HEK293 (cell line): ENCODE results near the gene PSME1.

Source experiments
- CTCF ChIA-PET: fragments of 350-600 bp; formaldehyde crosslinking; extraction: SDS; loops from one replicate; lab custom pipeline; 2021; ENCODE audit warnings: antibody characterized with exemption; lab: Yijun Ruan, JAX
- POLR2A ChIA-PET: fragments of 300-600 bp; formaldehyde crosslinking; extraction: SDS; loops from one replicate; lab custom pipeline; 2020; ENCODE audit warnings: antibody characterized with exemption, inconsistent platforms; lab: Yijun Ruan, JAX
- H3K27ac ChIP-seq: fragments of 200-500 bp; sonication (Bioruptor generic); 2 replicates; pipeline ENCODE4 v1.5.1; 2014; ENCODE audit warnings: low read depth, low read length, control low read depth, inconsistent platforms; ENCODE audit errors: extremely low read depth
- H3K36me3 ChIP-seq, 2 experiments: fragments of 200-500 bp in 1 of 2; sonication (Bioruptor generic) in 1 of 2; 1 replicate in 1 of 2; 2 replicates in 1 of 2; pipeline ENCODE4 v1.5.1; 2014 to 2017; ENCODE audit warnings: inconsistent platforms in 2 of 2, low read length in 2 of 2; ENCODE audit not compliant: control insufficient read depth in 2 of 2, insufficient read depth in 1 of 2
- H3K4me1 ChIP-seq: fragments of 200-500 bp; sonication (Bioruptor generic); 2 replicates; pipeline ENCODE4 v1.5.1; 2014; ENCODE audit warnings: mild to moderate bottlenecking, low read length, inconsistent platforms; ENCODE audit not compliant: control insufficient read depth, insufficient read depth
- H3K4me3 ChIP-seq: 2 replicates; pipeline ENCODE4 v1.5.1; 2011; ENCODE audit warnings: low read depth, mild to moderate bottlenecking, control low read depth, low read length, moderate library complexity
- H3K9me3 ChIP-seq: fragments of 200-500 bp; sonication (Bioruptor generic); 2 replicates; pipeline ENCODE4 v1.5.1; 2014; ENCODE audit warnings: low read depth, low read length, inconsistent platforms; ENCODE audit not compliant: control insufficient read depth, insufficient read depth
- MZF1 ChIP-seq: fragments of 450-650 bp; formaldehyde crosslinking; IDR thresholded peaks from 2 replicates; pipeline ENCODE4 v1.5.1; 2017; ENCODE audit warnings: missing biosample characterization, missing genetic modification characterization, borderline replicate concordance
- SALL2 ChIP-seq: fragments of 450-650 bp; formaldehyde crosslinking; IDR thresholded peaks from 2 replicates; pipeline ENCODE4 v1.5.0; 2017; ENCODE audit warnings: missing biosample characterization, mild to moderate bottlenecking, missing genetic modification characterization, borderline replicate concordance
- WT1 ChIP-seq: fragments of 450-650 bp; formaldehyde crosslinking; IDR thresholded peaks from 2 replicates; pipeline ENCODE4 v1.5.1; 2016; ENCODE audit warnings: missing biosample characterization, missing genetic modification characterization
- ZBTB1 ChIP-seq: fragments of 450-650 bp; formaldehyde crosslinking; IDR thresholded peaks from 2 replicates; pipeline ENCODE4 v1.5.1; 2016; ENCODE audit warnings: missing biosample characterization, missing genetic modification characterization
- ZBTB20 ChIP-seq: fragments of 450-650 bp; formaldehyde crosslinking; IDR thresholded peaks from 2 replicates; pipeline ENCODE4 v1.5.1; 2016; ENCODE audit warnings: missing biosample characterization, missing genetic modification characterization
- ZBTB44 ChIP-seq: fragments of 450-650 bp; IDR thresholded peaks from 2 replicates; pipeline ENCODE4 v1.5.1; 2018; ENCODE audit warnings: missing biosample characterization, mild to moderate bottlenecking, missing genetic modification characterization
- ZNF132 ChIP-seq: fragments of 450-650 bp; formaldehyde crosslinking; IDR thresholded peaks from 2 replicates; pipeline ENCODE4 v1.5.1; 2017; ENCODE audit warnings: missing biosample characterization, missing genetic modification characterization, borderline replicate concordance
- ZNF174 ChIP-seq: fragments of 450-650 bp; formaldehyde crosslinking; IDR thresholded peaks from 2 replicates; pipeline ENCODE4 v1.5.0; 2017; ENCODE audit warnings: missing biosample characterization, mild to moderate bottlenecking, missing genetic modification characterization
- ZNF19 ChIP-seq: fragments of 450-650 bp; formaldehyde crosslinking; IDR thresholded peaks from 2 replicates; pipeline ENCODE4; 2016; ENCODE audit warnings: missing biosample characterization, missing genetic modification characterization, low read depth
- ZNF223 ChIP-seq: fragments of 450-650 bp; formaldehyde crosslinking; IDR thresholded peaks from 2 replicates; pipeline ENCODE4 v1.5.1; 2016; ENCODE audit warnings: missing biosample characterization, missing genetic modification characterization
- ZNF23 ChIP-seq: fragments of 450-650 bp; formaldehyde crosslinking; IDR thresholded peaks from 2 replicates; pipeline ENCODE4 v1.5.1; 2016; ENCODE audit warnings: missing biosample characterization, missing genetic modification characterization, borderline replicate concordance
- ZNF266 ChIP-seq: fragments of 450-650 bp; formaldehyde crosslinking; IDR thresholded peaks from 2 replicates; pipeline ENCODE4 v1.5.1; 2016; ENCODE audit warnings: missing biosample characterization, missing genetic modification characterization, low read depth
- ZNF350 ChIP-seq: fragments of 450-650 bp; formaldehyde crosslinking; IDR thresholded peaks from 2 replicates; pipeline ENCODE4 v1.5.0; 2017; ENCODE audit warnings: missing biosample characterization, mild to moderate bottlenecking, missing genetic modification characterization
- ZNF423 ChIP-seq: fragments of 450-650 bp; formaldehyde crosslinking; IDR thresholded peaks from 2 replicates; pipeline ENCODE4 v1.5.1; 2016; ENCODE audit warnings: missing biosample characterization, missing genetic modification characterization
- ZNF426 ChIP-seq: fragments of 450-650 bp; formaldehyde crosslinking; IDR thresholded peaks from 2 replicates; pipeline ENCODE4 v1.5.1; 2017; ENCODE audit warnings: missing biosample characterization, missing genetic modification characterization, mild to moderate bottlenecking, inconsistent platforms, moderate library complexity
- ZNF600 ChIP-seq: fragments of 450-650 bp; formaldehyde crosslinking; IDR thresholded peaks from 2 replicates; pipeline ENCODE4 v1.5.1; 2016; ENCODE audit warnings: missing biosample characterization, missing genetic modification characterization
- ZNF664 ChIP-seq: fragments of 450-650 bp; formaldehyde crosslinking; IDR thresholded peaks from 2 replicates; pipeline ENCODE4 v1.5.1; 2016; ENCODE audit warnings: missing biosample characterization, missing genetic modification characterization
- TF ChIP-seq, protein P1 (sequence below): fragments of 450-650 bp; formaldehyde crosslinking; conservative IDR thresholded peaks from 2 replicates; pipeline ENCODE4 v1.5.1; 2016; ENCODE audit warnings: low read depth, missing biosample characterization, missing genetic modification characterization
- TF ChIP-seq, protein P2 (sequence below): fragments of 450-650 bp; formaldehyde crosslinking; IDR thresholded peaks from 2 replicates; pipeline ENCODE4 v1.5.1; 2016; ENCODE audit warnings: missing biosample characterization, missing genetic modification characterization
- TF ChIP-seq, protein P3 (sequence below): fragments of 450-650 bp; formaldehyde crosslinking; IDR thresholded peaks from 2 replicates; pipeline ENCODE4 v1.5.0; 2017; ENCODE audit warnings: missing biosample characterization, missing genetic modification characterization, borderline replicate concordance

Gene PSME1

GRCh38 chr14:24177891-24178290 lies 41.9 kb downstream of the PSME1 start:
- H3K36me3 ChIP-seq = peaks cover 0 to 67% of the 10 kb centered on the region in 2 experiments; a peak in 2 of 3 replicates
- no peaks in the 10 kb centered on the region for H3K4me1 ChIP-seq
- H3K4me3 ChIP-seq = no peak overlapping the region
- H3K9me3 ChIP-seq = no peaks in the 10 kb centered on the region
- ChIA-PET POLR2A (interaction anchor here (0.9 to 1.3 kb wide), 3 partner anchors 17 to 63 kb away, joined by 3 to 4 read pairs (median 4); partner anchors contain the start of genes DCAF11, IRF9, NRL and RNF31), CTCF (no interaction called here)
- H3K27ac ChIP-seq = no peak overlapping the region
- TF ChIP-seq ZNF423 (tag by site-specific recombination) (no peak), ZNF350 (tag by site-specific recombination) (no peak), ZNF174 (tag by site-specific recombination) (no peak), ZNF19 (tag by site-specific recombination) (no peak), MZF1 (tag by site-specific recombination) (no peak), ZNF23 (tag by site-specific recombination) (no peak), ZBTB20 (no peak), ZNF664 (tag by site-specific recombination) (no peak), ZNF132 (tag by site-specific recombination) (no peak), ZNF426 (tag by site-specific recombination) (no peak)
- TF ChIP-seq, protein P1, sequence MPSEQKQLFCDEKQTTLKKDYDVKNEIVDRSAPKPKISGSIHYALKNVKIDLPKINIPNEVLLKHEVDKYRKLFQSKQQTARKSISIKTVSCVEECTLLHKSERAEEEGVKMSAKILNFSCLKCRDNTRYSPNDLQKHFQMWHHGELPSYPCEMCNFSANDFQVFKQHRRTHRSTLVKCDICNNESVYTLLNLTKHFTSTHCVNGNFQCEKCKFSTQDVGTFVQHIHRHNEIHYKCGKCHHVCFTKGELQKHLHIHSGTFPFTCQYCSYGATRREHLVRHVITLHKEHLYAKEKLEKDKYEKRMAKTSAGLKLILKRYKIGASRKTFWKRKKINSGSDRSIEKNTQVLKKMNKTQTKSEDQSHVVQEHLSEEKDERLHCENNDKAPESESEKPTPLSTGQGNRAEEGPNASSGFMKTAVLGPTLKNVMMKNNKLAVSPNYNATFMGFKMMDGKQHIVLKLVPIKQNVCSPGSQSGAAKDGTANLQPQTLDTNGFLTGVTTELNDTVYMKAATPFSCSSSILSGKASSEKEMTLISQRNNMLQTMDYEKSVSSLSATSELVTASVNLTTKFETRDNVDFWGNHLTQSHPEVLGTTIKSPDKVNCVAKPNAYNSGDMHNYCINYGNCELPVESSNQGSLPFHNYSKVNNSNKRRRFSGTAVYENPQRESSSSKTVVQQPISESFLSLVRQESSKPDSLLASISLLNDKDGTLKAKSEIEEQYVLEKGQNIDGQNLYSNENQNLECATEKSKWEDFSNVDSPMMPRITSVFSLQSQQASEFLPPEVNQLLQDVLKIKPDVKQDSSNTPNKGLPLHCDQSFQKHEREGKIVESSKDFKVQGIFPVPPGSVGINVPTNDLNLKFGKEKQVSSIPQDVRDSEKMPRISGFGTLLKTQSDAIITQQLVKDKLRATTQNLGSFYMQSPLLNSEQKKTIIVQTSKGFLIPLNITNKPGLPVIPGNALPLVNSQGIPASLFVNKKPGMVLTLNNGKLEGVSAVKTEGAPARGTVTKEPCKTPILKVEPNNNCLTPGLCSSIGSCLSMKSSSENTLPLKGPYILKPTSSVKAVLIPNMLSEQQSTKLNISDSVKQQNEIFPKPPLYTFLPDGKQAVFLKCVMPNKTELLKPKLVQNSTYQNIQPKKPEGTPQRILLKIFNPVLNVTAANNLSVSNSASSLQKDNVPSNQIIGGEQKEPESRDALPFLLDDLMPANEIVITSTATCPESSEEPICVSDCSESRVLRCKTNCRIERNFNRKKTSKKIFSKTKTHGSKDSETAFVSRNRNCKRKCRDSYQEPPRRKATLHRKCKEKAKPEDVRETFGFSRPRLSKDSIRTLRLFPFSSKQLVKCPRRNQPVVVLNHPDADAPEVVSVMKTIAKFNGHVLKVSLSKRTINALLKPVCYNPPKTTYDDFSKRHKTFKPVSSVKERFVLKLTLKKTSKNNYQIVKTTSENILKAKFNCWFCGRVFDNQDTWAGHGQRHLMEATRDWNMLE (tag by site-specific recombination) = no peak

DNA sequence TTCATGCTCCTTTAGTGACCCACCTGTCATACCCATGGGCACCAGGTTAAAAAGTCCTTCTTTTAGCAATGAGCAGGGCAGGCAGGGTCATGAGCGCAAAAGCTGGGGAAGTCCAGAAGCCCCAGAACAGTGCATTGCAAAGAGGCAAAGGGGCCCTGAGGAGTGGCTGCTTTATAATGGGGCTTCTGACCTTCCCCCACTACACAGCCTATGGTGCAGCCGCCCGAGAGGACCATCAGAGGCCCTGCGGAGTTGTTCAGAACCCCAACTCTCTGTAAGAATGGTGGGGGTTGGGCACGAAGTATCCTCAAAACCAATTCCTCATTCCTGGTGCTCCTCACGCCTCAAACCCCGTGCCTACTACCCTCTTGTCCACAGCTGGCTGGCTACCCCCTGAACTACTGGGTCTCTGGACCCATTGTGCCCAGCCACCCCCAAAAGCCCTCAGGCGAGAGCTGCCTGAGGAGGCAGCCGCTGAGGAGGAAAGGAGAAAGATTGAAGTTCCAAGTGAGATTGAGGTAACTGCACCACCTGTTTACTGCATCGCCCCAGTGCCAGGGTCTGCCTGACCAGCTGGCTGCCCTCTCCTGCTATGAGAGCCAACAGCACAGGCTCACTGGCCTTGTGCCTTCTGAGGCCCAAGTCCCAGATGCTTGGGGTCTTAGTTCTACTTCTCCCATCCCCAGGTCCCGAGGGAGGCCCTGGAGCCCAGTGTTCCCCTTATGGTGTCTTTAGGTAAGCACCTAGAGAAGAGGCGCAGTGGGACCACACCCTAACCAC lies 42.6 kb downstream of the PSME1 start:
- no peaks in the 10 kb centered on the region for H3K9me3 ChIP-seq
- H3K36me3 ChIP-seq = peaks cover 0 to 70% of the 10 kb centered on the region in 2 experiments; a peak in 2 of 3 replicates
- H3K4me1 ChIP-seq = no peaks in the 10 kb centered on the region
- no peak overlapping the region for H3K4me3 ChIP-seq
- CTCF ChIA-PET = interaction anchor here (0.6 to 1.7 kb wide), 2 partner anchors 120 to 153 kb away, joined by 4 to 5 read pairs; no protein-coding TSS in a partner anchor
- POLR2A ChIA-PET = interaction anchor here (1.0 to 2.0 kb wide), 4 partner anchors 8 to 65 kb away, joined by 3 to 8 read pairs (median 4); partner anchors contain the start of genes IRF9 and RNF31
- H3K27ac ChIP-seq = no peak overlapping the region
- TF ChIP-seq SALL2 (tag by site-specific recombination) = no peak
- TF ChIP-seq, protein P2, sequence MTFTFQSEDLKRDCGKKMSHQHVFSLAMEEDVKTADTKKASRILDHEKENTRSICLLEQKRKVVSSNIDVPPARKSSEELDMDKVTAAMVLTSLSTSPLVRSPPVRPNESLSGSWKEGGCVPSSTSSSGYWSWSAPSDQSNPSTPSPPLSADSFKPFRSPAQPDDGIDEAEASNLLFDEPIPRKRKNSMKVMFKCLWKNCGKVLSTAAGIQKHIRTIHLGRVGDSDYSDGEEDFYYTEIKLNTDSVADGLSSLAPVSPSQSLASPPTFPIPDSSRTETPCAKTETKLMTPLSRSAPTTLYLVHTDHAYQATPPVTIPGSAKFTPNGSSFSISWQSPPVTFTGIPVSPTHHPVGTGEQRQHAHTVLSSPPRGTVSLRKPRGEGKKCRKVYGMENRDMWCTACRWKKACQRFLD = no peak
- TF ChIP-seq ZBTB44 (tag by site-specific recombination) = no peak
- TF ChIP-seq ZNF600 = no peak
- no peak for TF ChIP-seq ZNF423 (tag by site-specific recombination)
- no peak for TF ChIP-seq ZNF266
- no peak for TF ChIP-seq WT1 (tag by site-specific recombination)
- no peak for TF ChIP-seq ZNF223 (tag by site-specific recombination)
- TF ChIP-seq, protein P3, sequence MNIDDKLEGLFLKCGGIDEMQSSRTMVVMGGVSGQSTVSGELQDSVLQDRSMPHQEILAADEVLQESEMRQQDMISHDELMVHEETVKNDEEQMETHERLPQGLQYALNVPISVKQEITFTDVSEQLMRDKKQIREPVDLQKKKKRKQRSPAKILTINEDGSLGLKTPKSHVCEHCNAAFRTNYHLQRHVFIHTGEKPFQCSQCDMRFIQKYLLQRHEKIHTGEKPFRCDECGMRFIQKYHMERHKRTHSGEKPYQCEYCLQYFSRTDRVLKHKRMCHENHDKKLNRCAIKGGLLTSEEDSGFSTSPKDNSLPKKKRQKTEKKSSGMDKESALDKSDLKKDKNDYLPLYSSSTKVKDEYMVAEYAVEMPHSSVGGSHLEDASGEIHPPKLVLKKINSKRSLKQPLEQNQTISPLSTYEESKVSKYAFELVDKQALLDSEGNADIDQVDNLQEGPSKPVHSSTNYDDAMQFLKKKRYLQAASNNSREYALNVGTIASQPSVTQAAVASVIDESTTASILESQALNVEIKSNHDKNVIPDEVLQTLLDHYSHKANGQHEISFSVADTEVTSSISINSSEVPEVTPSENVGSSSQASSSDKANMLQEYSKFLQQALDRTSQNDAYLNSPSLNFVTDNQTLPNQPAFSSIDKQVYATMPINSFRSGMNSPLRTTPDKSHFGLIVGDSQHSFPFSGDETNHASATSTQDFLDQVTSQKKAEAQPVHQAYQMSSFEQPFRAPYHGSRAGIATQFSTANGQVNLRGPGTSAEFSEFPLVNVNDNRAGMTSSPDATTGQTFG = no peak
- no peak for TF ChIP-seq ZBTB1 (tag by site-specific recombination)
